ENCODE measurements around the gene LRSAM1. TPM values are rescaled to one million over a fixed set of nuclear protein-coding genes. Genes with fewer than 3 reads are reported as not detected.
A peak's percentile ranks its signal among the peaks of the same experiment; 100 is the strongest.

The LRSAM1 gene
- total and polyA plus RNA-seq, 9 of the 15 experiments (the other 6 are each of a cell fraction or from before 2014, with no cell fraction given) = 0.07 to 16.2 (median 4.7) TPM

- no peak for TF ChIP-seq ZNF395 (CRISPR knock-in tag; IDR thresholded peaks at IDR 0.05)
- TF ChIP-seq ZNF23 (CRISPR knock-in tag; IDR thresholded peaks at IDR 0.05) = no peak
- TF ChIP-seq KLF16 (IDR thresholded peaks at IDR 0.05) = no peak
- TF ChIP-seq MAFK (IDR thresholded peaks at IDR 0.05; ENCODE audit: low read length) = no peak
- no peak for TF ChIP-seq ZNF212 (CRISPR knock-in tag; IDR thresholded peaks at IDR 0.05)
- TF ChIP-seq FOS (IDR thresholded peaks at IDR 0.05; ENCODE audit: extremely low read depth, insufficient read length) = no peak
- no peak for TF ChIP-seq BRF2 (IDR thresholded peaks at IDR 0.05; ENCODE audit: borderline replicate concordance, insufficient read depth, insufficient read length)
- TF ChIP-seq ARID3A (IDR thresholded peaks at IDR 0.05; ENCODE audit: borderline replicate concordance, low read depth, low read length) = no peak
- TF ChIP-seq EP300 (IDR thresholded peaks at IDR 0.05; ENCODE audit: low read length) = no peak
- TF ChIP-seq ATF7 (IDR thresholded peaks at IDR 0.05) = 0 out of 2 replicates have a peak, but pooled peaks have one; percentile 17
- no peak for TF ChIP-seq PCBP1 (IDR thresholded peaks at IDR 0.05; ENCODE audit: low read depth, low read length, poor library complexity, severe bottlenecking)
- TF ChIP-seq POLR2G (IDR thresholded peaks at IDR 0.05; ENCODE audit: low read depth, low read length) = peak; percentile 65
- TF ChIP-seq CTBP1 (IDR thresholded peaks at IDR 0.05; ENCODE audit: borderline replicate concordance) = peak; percentile 43; the same call in 1 of the 2 replicates
- TF ChIP-seq ZNF639 (CRISPR knock-in tag; conservative IDR thresholded peaks at IDR 0.05 in 1 of 2, IDR thresholded peaks at IDR 0.05 in 1 of 2) = no peak
- TF ChIP-seq JUN (IDR thresholded peaks at IDR 0.05; ENCODE audit: borderline replicate concordance, low read depth, low read length) = no peak
- no peak for TF ChIP-seq JUN (CRISPR knock-in tag; IDR thresholded peaks at IDR 0.05; ENCODE audit: borderline replicate concordance)
- no peak for TF ChIP-seq SMARCB1 (IDR thresholded peaks at IDR 0.05; ENCODE audit: insufficient read length, low read depth)
- TF ChIP-seq CXXC5 (CRISPR knock-in tag; IDR thresholded peaks at IDR 0.05) = peak; percentile 38; the same call in 1 of the 2 replicates
- TF ChIP-seq ZNF586 (CRISPR knock-in tag; conservative IDR thresholded peaks at IDR 0.05) = no peak
- 0 out of 2 replicates have a peak, but pooled peaks have one; percentile 43 for TF ChIP-seq L3MBTL2 (IDR thresholded peaks at IDR 0.05)
- TF ChIP-seq SUPT5H (IDR thresholded peaks at IDR 0.05) = no peak
- TF ChIP-seq SP2 (IDR thresholded peaks at IDR 0.05; ENCODE audit: extremely low read depth, low read depth, low read length, poor library complexity, severe bottlenecking) = no peak
- TF ChIP-seq RFX5 (IDR thresholded peaks at IDR 0.05; ENCODE audit: low read depth, low read length) = no peak
Measured at GRCh38 chr9:127546125-127546832, 95.0 kb downstream of the LRSAM1 start (continued).

Data from K562 (cell line).